Measurements from ENCODE around the gene SCAPER. TPM values are rescaled to one million over a fixed set of nuclear protein-coding genes. Genes with fewer than 3 reads are reported as not detected.

SCAPER gene
- polyA plus RNA-seq, 1 donor from 2014 or later, result 77.1 TPM

DNA sequence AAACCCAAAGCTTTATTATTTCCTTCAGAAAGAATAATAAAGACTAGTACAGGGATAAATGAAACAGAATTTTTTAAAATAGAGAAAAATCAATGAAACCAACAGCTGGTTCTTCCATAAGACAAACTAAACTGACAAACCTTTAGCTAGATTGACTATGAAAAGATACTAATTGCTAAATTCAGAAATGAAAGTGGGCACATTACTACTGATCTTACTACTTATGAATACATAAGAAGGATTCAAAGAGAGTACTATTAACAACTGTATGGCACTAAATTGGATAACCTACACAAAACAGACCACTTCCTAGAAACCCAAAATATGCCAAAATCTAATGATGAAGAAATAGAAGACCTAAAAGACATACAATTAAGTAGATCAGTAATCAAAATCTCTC lies 290.4 kb downstream of the SCAPER start:
- no peaks in the 10 kb centered on the region for H3K9me2 ChIP-seq (ENCODE audit: insufficient read depth, low read length)
- no peaks in the 10 kb centered on the region for H3K79me2 ChIP-seq (replicated peaks; ENCODE audit: insufficient read depth, low read length)
- H4K20me1 ChIP-seq (ENCODE audit: insufficient read depth), result no peaks in the 10 kb centered on the region
- no peak overlapping the region for H3K4me3 ChIP-seq (ENCODE audit: low read length)
- H3K9ac ChIP-seq (ENCODE audit: low read length), result no peak overlapping the region
- no peaks in the 10 kb centered on the region for H3K36me3 ChIP-seq (ENCODE audit: insufficient read depth, low read length)
- peaks cover 7% of the 10 kb centered on the region for H3K9me3 ChIP-seq (ENCODE audit: low read length)
- no peaks in the 10 kb centered on the region for H3K27me3 ChIP-seq (ENCODE audit: insufficient read depth, low read depth, low read length)
- no peak overlapping the region for H3K4me2 ChIP-seq (ENCODE audit: low read length)
- TF ChIP-seq, protein P1, sequence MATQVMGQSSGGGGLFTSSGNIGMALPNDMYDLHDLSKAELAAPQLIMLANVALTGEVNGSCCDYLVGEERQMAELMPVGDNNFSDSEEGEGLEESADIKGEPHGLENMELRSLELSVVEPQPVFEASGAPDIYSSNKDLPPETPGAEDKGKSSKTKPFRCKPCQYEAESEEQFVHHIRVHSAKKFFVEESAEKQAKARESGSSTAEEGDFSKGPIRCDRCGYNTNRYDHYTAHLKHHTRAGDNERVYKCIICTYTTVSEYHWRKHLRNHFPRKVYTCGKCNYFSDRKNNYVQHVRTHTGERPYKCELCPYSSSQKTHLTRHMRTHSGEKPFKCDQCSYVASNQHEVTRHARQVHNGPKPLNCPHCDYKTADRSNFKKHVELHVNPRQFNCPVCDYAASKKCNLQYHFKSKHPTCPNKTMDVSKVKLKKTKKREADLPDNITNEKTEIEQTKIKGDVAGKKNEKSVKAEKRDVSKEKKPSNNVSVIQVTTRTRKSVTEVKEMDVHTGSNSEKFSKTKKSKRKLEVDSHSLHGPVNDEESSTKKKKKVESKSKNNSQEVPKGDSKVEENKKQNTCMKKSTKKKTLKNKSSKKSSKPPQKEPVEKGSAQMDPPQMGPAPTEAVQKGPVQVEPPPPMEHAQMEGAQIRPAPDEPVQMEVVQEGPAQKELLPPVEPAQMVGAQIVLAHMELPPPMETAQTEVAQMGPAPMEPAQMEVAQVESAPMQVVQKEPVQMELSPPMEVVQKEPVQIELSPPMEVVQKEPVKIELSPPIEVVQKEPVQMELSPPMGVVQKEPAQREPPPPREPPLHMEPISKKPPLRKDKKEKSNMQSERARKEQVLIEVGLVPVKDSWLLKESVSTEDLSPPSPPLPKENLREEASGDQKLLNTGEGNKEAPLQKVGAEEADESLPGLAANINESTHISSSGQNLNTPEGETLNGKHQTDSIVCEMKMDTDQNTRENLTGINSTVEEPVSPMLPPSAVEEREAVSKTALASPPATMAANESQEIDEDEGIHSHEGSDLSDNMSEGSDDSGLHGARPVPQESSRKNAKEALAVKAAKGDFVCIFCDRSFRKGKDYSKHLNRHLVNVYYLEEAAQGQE (IDR thresholded peaks at IDR 0.05; ENCODE audit: borderline replicate concordance), result no peak
- TF ChIP-seq EP300 (conservative IDR thresholded peaks at IDR 0.05; ENCODE audit: poor library complexity, severe bottlenecking) (no peak), POLR2AphosphoS5 (IDR thresholded peaks at IDR 0.05) (no peak), RAD21 (conservative IDR thresholded peaks at IDR 0.05) (no peak), MXI1 (conservative IDR thresholded peaks at IDR 0.05; ENCODE audit: poor library complexity, severe bottlenecking) (no peak), EZH2 (IDR thresholded peaks at IDR 0.05; ENCODE audit: borderline replicate concordance, insufficient read depth, low read length, poor library complexity, severe bottlenecking) (no peak), SMC3 (conservative IDR thresholded peaks at IDR 0.05; ENCODE audit: poor library complexity) (no peak), TAF1 (IDR thresholded peaks at IDR 0.05; ENCODE audit: low read depth) (no peak)
- TF ChIP-seq, protein P2, sequence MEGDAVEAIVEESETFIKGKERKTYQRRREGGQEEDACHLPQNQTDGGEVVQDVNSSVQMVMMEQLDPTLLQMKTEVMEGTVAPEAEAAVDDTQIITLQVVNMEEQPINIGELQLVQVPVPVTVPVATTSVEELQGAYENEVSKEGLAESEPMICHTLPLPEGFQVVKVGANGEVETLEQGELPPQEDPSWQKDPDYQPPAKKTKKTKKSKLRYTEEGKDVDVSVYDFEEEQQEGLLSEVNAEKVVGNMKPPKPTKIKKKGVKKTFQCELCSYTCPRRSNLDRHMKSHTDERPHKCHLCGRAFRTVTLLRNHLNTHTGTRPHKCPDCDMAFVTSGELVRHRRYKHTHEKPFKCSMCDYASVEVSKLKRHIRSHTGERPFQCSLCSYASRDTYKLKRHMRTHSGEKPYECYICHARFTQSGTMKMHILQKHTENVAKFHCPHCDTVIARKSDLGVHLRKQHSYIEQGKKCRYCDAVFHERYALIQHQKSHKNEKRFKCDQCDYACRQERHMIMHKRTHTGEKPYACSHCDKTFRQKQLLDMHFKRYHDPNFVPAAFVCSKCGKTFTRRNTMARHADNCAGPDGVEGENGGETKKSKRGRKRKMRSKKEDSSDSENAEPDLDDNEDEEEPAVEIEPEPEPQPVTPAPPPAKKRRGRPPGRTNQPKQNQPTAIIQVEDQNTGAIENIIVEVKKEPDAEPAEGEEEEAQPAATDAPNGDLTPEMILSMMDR (IDR thresholded peaks at IDR 0.05; ENCODE audit: poor library complexity, severe bottlenecking), result no peak
- H2AFZ ChIP-seq (ENCODE audit: low read depth, low read length), result no peak overlapping the region
- H3K27ac ChIP-seq (ENCODE audit: low read length), result no peak overlapping the region
- H3F3A ChIP-seq (ENCODE audit: insufficient read depth, low read length, poor library complexity, severe bottlenecking), result no peaks in the 10 kb centered on the region

DNA sequence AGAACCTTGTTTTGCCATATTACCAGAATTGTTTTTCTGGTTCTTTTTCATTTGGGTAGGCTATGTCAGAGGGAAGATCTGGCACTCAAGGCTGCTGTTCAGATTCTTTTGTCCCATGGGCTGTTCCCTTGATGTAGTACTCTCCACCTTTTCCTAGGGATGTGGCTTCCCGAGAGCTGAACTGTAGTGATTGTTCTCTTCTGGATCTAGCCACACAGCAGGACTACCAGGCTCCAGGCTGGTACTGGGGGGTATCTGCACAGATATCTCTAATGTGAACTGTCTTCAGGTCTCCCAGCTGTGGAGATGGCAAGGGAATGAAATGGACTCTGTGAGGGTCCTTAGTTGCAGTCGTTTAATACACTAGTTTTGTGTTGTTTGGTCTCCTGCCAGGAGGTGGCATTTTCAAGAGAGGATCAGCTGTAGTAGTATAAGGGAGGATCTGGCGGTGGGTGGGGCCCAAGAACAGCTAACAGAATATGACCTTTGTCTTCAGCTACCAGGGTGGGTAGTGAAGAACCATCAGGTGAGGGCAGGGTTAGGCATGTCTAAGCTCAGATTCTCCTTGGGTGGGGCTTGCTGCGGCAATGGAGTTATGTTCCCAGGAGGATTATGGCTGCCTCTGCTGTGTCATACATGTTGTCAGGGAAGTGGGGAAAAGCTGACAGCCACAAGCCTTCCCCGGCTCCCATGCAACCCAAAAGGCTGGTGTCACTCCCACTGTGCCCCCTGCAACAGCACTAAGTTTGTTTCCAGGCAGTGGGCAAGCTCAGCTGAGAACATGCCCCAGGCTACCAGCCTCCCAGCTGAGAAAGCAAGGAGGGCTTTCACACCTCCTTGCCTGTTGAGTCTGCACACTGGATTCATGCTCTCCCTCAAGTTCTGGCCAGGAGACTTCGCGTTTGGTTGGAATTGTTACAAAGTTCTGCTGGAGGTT lies 316.1 kb downstream of the SCAPER start:
- TF ChIP-seq MXI1 (conservative IDR thresholded peaks at IDR 0.05; ENCODE audit: poor library complexity, severe bottlenecking) (no peak), POLR2AphosphoS5 (IDR thresholded peaks at IDR 0.05) (no peak), EZH2 (IDR thresholded peaks at IDR 0.05; ENCODE audit: borderline replicate concordance, insufficient read depth, low read length, poor library complexity, severe bottlenecking) (no peak), EP300 (conservative IDR thresholded peaks at IDR 0.05; ENCODE audit: poor library complexity, severe bottlenecking) (no peak)
- H3K9me3 ChIP-seq (ENCODE audit: low read length), result no peaks in the 10 kb centered on the region
- H3F3A ChIP-seq (ENCODE audit: insufficient read depth, low read length, poor library complexity, severe bottlenecking), result no peaks in the 10 kb centered on the region
- H3K4me3 ChIP-seq (ENCODE audit: low read length), result no peak overlapping the region
- H3K9ac ChIP-seq (ENCODE audit: low read length), result no peak overlapping the region
- no peaks in the 10 kb centered on the region for H3K27me3 ChIP-seq (ENCODE audit: insufficient read depth, low read depth, low read length)
- no peak overlapping the region for H3K4me2 ChIP-seq (ENCODE audit: low read length)
- H3K27ac ChIP-seq (ENCODE audit: low read length), result no peak overlapping the region
- H4K20me1 ChIP-seq (ENCODE audit: insufficient read depth), result no peaks in the 10 kb centered on the region
- H2AFZ ChIP-seq (ENCODE audit: low read depth, low read length), result no peak overlapping the region
- H3K36me3 ChIP-seq (ENCODE audit: insufficient read depth, low read length), result no peaks in the 10 kb centered on the region
- no peaks in the 10 kb centered on the region for H3K9me2 ChIP-seq (ENCODE audit: insufficient read depth, low read length)
- H3K79me2 ChIP-seq (replicated peaks; ENCODE audit: insufficient read depth, low read length), result no peaks in the 10 kb centered on the region
